Activated CD4-positive, alpha-beta T cell treated with anti-CD3 and anti-CD28 coated beads for 24 hours (primary cell): ENCODE measurements around the gene APAF1.
"Not testable (repeated sequence)": the region's sequence is repeated elsewhere in the genome, so short reads cannot be mapped to it uniquely, and the experiment has no call there.

Experiments used
- DNase-seq, 2 donors: peaks; one replicate each; pipeline ENCODE4 v3.0.0-alpha.2; 2020; ENCODE audit warnings: low read depth in 2 of 2

The APAF1 gene

GRCh38 chr12:98644712-98645571, at the start of gene APAF1, which contains the start of gene IKBIP:
TSS of gene APAF1 (plus strand) at chr12:98645290. CDS start at chr12:98648360, 3,070 bp downstream.
TSS of gene IKBIP (minus strand) at chr12:98644788. CDS start at chr12:98644701, 87 bp downstream.
- peak; percentile 95 to 97 for DNase-seq

GRCh38 chr12:98597313-98597712, 47.8 kb upstream of the APAF1 start:
- DNase-seq = not testable (repeated sequence)

- no peak for DNase-seq
Measured at GRCh38 chr12:98601924-98602323, 43.2 kb upstream of the APAF1 start.

GRCh38 chr12:98606359-98606988, 38.6 kb upstream of the APAF1 start:
- no peak for DNase-seq

GRCh38 chr12:98610596-98610995, 34.5 kb upstream of the APAF1 start:
- DNase-seq = no peak

GRCh38 chr12:98612696-98613334, 32.3 kb upstream of the APAF1 start:
- no peak for DNase-seq

GRCh38 chr12:98618952-98619351, 26.1 kb upstream of the APAF1 start:
- no peak for DNase-seq

- no peak for DNase-seq
Measured at GRCh38 chr12:98635657-98636323, 9.3 kb upstream of the APAF1 start.

GRCh38 chr12:98637068-98637467, 8.0 kb upstream of the APAF1 start:
- no peak for DNase-seq

- DNase-seq = no peak
Measured at GRCh38 chr12:98638009-98638408, 7.1 kb upstream of the APAF1 start.

- DNase-seq = no peak
Measured at GRCh38 chr12:98639491-98639890, 5.6 kb upstream of the APAF1 start.

- not testable (repeated sequence) for DNase-seq
Measured at GRCh38 chr12:98642801-98643200, 2.3 kb upstream of the APAF1 start.

GRCh38 chr12:98644433-98644711, 718 bp upstream of the APAF1 start:
- DNase-seq = no peak

- no peak for DNase-seq
Measured at GRCh38 chr12:98645572-98646067, 530 bp downstream of the APAF1 start.

- DNase-seq = no peak
Measured at GRCh38 chr12:98646294-98647090, 1.4 kb downstream of the APAF1 start.

- no peak for DNase-seq
Measured at GRCh38 chr12:98651328-98651727, 6.2 kb downstream of the APAF1 start.

- no peak for DNase-seq
Measured at GRCh38 chr12:98653866-98654493, 8.9 kb downstream of the APAF1 start.

GRCh38 chr12:98656289-98657101, 11.4 kb downstream of the APAF1 start:
- DNase-seq = no peak

- DNase-seq = no peak
Measured at GRCh38 chr12:98660521-98660920, 15.4 kb downstream of the APAF1 start.

- DNase-seq = no peak
Measured at GRCh38 chr12:98669751-98670150, 24.7 kb downstream of the APAF1 start.
